Naive thymus-derived CD4-positive, alpha-beta T cell (primary cell): Measurements from ENCODE around the gene PTPRT. TPM values are rescaled to one million over a fixed set of nuclear protein-coding genes. Genes with fewer than 3 reads are reported as not detected.

Experiments used
- ATAC-seq: fragments of 150-1000 bp; cut with Tn5 transposase; 2 replicates; pipeline ENCODE4 v1.10.0; 2021; ENCODE audit warnings: mild to moderate bottlenecking, moderate library complexity
- CTCF ChIA-PET: fragments of 350-600 bp; sonication (Branson Sonifier 250); formaldehyde crosslinking; loops from one replicate; lab custom pipeline; 2021; ENCODE audit warnings: antibody characterized with exemption; lab: Charles Lee
- POLR2A ChIA-PET: fragments of 350-600 bp; sonication (Branson Sonifier 250); formaldehyde crosslinking; loops from one replicate; lab custom pipeline; 2021; ENCODE audit warnings: antibody characterized with exemption, inconsistent platforms; lab: Charles Lee
- DNase-seq, 9 donors: peaks; one replicate each; pipeline versions ENCODE4 v3.0.0 to v3.0.0-alpha.2; 2020 to 2022; ENCODE audit warnings: mixed read lengths in 1 of 9
- H3K27ac ChIP-seq: one replicate; pipeline ENCODE4 v1.7.0; 2013; ENCODE audit warnings: mild to moderate bottlenecking, low read depth, low read length, moderate library complexity
- H3K27me3 ChIP-seq, 2 donors: one replicate each; pipeline ENCODE4 v1.7.0; 2013; ENCODE audit warnings: low read length in 2 of 2, mild to moderate bottlenecking in 2 of 2, moderate library complexity in 2 of 2; ENCODE audit not compliant: control insufficient read depth in 2 of 2, insufficient read depth in 2 of 2
- H3K36me3 ChIP-seq, 3 experiments: 1 replicate in 2 of 3; 2 replicates in 1 of 3; pipeline ENCODE4 v1.7.0; 2013; ENCODE audit warnings: low read length in 3 of 3, mild to moderate bottlenecking in 3 of 3, moderate library complexity in 1 of 3; ENCODE audit not compliant: insufficient read depth in 3 of 3, control insufficient read depth in 2 of 3
- H3K4me1 ChIP-seq, 2 donors: one replicate each; pipeline ENCODE4 v1.7.0; 2013; ENCODE audit warnings: low read length in 2 of 2, mild to moderate bottlenecking in 2 of 2, moderate library complexity in 1 of 2; ENCODE audit not compliant: control insufficient read depth in 2 of 2, insufficient read depth in 2 of 2
- H3K4me3 ChIP-seq: 2 replicates; pipeline ENCODE4 v1.7.0; 2013; ENCODE audit warnings: mild to moderate bottlenecking, low read length
- H3K9me3 ChIP-seq, 3 experiments: 1 replicate in 2 of 3; 2 replicates in 1 of 3; pipeline ENCODE4 v1.7.0; 2013; ENCODE audit warnings: low read length in 3 of 3; ENCODE audit not compliant: control insufficient read depth in 2 of 3
- H3K27ac Mint-ChIP-seq, 9 donors: one replicate each; pipeline ENCODE4 v1.8.0; 2020 to 2022; ENCODE audit warnings: mixed read lengths in 9 of 9, mild to moderate bottlenecking in 8 of 9, moderate library complexity in 5 of 9, inconsistent platforms in 2 of 9
- H3K27me3 Mint-ChIP-seq, 5 donors: one replicate each; pipeline ENCODE4 v1.8.0; 2021 to 2022; ENCODE audit warnings: mixed read lengths in 5 of 5, mild to moderate bottlenecking in 1 of 5
- H3K36me3 Mint-ChIP-seq, 5 donors: one replicate each; pipeline ENCODE4 v1.8.0; 2020 to 2022; ENCODE audit warnings: mixed read lengths in 5 of 5, mild to moderate bottlenecking in 3 of 5, inconsistent platforms in 1 of 5
- H3K4me1 Mint-ChIP-seq, 7 donors: one replicate each; pipeline ENCODE4 v1.8.0; 2020 to 2022; ENCODE audit warnings: mixed read lengths in 7 of 7, mild to moderate bottlenecking in 3 of 7, inconsistent platforms in 1 of 7
- H3K4me3 Mint-ChIP-seq, 10 donors: one replicate each; pipeline ENCODE4 v1.8.0; 2020 to 2022; ENCODE audit warnings: mild to moderate bottlenecking in 10 of 10, mixed read lengths in 10 of 10, moderate library complexity in 6 of 10, inconsistent platforms in 2 of 10
- H3K9me3 Mint-ChIP-seq, 11 donors: one replicate each; pipeline ENCODE4 v1.8.0; 2020 to 2022; ENCODE audit warnings: mixed read lengths in 11 of 11, mild to moderate bottlenecking in 4 of 11, inconsistent platforms in 1 of 11, moderate library complexity in 1 of 11
- intact Hi-C, 2 donors: fragments of 100-400 bp; cut with micrococcal nuclease; formaldehyde crosslinking; loops; one replicate each; pipeline ENCODE4 v1.15.1; 2023
- polyA plus RNA-seq, 2 donors: library from polyadenylated mRNA; unstranded; fragments of 300-500 nt; fragmentation: Illumina TruSeq; gene quantifications; one replicate each; pipeline ENCODE4 v1.2.3, GENCODE V29; 2021
- total RNA-seq, 6 experiments: library from RNA in 5 of 6; stranded (reverse) in 5 of 6; gene quantifications; 1 replicate in 5 of 6; 2 replicates in 1 of 6; pipeline ENCODE4 v1.2.3 and lab custom pipeline; 2021 to 2026

PTPRT gene
- total and polyA plus RNA-seq, 7 experiments from 2014 or later, result not detected

DNA sequence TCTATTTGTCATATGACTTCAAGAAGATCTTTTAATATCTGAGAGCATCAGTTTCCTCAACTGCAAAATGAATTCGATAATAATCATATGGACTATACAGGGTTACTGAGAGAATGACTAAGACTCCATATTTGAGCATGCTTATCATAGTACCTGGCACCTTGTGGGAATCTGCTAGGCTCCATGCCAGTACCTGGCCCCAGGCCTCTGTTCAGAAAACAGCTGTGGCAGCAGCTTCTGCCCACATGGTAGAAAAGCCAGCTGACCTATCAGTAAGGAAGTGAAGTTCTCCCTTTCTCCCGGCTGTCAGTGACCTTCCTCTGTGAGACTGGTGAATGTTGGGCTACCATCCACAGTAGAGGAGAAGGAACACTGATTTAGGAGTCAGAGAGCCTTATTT, 996.6 kb downstream of the PTPRT start:
- H3K36me3 ChIP-seq, result no peaks in the 10 kb centered on the region
- no peaks in the 10 kb centered on the region for H3K9me3 ChIP-seq
- no peaks in the 10 kb centered on the region for H3K4me1 Mint-ChIP-seq
- no peak for DNase-seq
- no peak for ATAC-seq
- no peaks in the 10 kb centered on the region for H3K27me3 ChIP-seq
- no peak overlapping the region for H3K27ac Mint-ChIP-seq
- ChIA-PET POLR2A (no interaction called here), CTCF (no interaction called here)
- H3K36me3 Mint-ChIP-seq, result no peaks in the 10 kb centered on the region
- H3K4me3 Mint-ChIP-seq, result no peak overlapping the region
- intact Hi-C loops, result no loop called here
- no peak overlapping the region for H3K4me3 ChIP-seq
- no peak overlapping the region for H3K27ac ChIP-seq
- no peaks in the 10 kb centered on the region for H3K4me1 ChIP-seq
- peaks cover 0 to 1% (median 0%) of the 10 kb centered on the region in 5 donors for H3K27me3 Mint-ChIP-seq
- H3K9me3 Mint-ChIP-seq, result peaks cover 0 to 6% (median 2%) of the 10 kb centered on the region in 11 donors

DNA sequence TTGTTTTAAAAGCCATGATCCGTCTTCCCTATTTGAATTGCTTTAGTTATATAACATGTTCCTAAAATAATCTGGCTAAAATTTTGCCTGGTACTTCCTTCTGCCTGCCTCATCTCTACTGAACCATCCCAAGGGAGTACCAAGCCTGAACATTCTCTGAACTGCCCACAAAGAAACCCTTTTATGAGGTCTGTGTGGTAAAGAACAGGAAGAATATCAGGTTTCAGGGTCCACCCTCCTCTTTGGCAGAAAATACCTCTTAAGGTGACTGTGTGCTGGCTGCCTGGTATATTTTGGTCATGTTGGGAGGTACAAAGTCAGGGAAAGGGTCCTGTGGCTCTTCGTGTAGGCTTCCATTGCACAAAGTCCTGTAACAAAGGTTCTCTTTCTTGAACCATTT, 997.4 kb downstream of the PTPRT start:
- H3K9me3 Mint-ChIP-seq, result peaks cover 0 to 8% (median under 1%) of the 10 kb centered on the region in 11 donors
- intact Hi-C loops, result no loop called here
- H3K4me1 Mint-ChIP-seq, result no peaks in the 10 kb centered on the region
- DNase-seq (no peak), ATAC-seq (no peak)
- no peaks in the 10 kb centered on the region for H3K9me3 ChIP-seq
- no peak overlapping the region for H3K4me3 Mint-ChIP-seq
- ChIA-PET CTCF (no interaction called here), POLR2A (no interaction called here)
- H3K27me3 Mint-ChIP-seq, result peaks cover 0 to 3% (median 0%) of the 10 kb centered on the region in 5 donors
- no peak overlapping the region for H3K27ac ChIP-seq
- no peaks in the 10 kb centered on the region for H3K36me3 Mint-ChIP-seq
- H3K36me3 ChIP-seq, result no peaks in the 10 kb centered on the region
- no peak overlapping the region for H3K27ac Mint-ChIP-seq
- no peaks in the 10 kb centered on the region for H3K4me1 ChIP-seq
- H3K27me3 ChIP-seq, result no peaks in the 10 kb centered on the region
- H3K4me3 ChIP-seq, result no peak overlapping the region

DNA sequence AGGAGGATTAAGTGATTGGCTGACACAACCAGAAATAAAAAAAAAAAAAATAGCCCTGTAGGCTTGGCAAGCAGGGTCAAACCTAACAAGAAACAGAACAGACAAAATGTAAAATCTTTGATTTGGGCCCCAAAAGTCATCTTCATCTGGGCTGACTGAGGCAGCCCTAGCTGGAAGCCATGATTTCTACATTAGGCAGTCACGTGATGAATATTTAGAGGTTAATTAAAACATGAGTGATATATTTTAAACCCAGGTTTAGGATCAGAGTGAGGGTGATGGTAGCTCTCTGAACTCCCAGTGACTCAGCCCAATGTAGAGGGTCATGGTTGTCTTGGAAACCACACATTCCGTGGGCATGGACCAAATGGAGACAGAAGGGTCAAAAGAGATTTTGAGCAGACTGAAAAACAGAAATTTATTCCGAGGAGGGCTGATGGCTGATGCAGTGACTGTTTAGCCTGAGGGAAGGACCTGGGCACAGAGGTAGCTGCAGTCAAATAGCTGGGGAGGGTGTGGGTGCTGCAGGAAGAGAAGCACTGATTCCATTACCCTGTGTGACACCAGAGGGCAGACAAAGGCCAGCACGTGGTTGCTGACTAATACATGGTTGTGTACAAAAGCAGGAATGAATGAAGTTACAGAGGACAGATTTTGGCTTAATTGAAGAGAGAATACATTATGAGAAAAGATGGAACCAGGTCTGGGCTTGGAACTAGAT, 998.4 kb downstream of the PTPRT start:
- CTCF ChIA-PET, result interaction anchor here (0.5 kb wide), 1 partner anchor 49 kb away, joined by 3 read pairs; no protein-coding TSS in a partner anchor
- intact Hi-C loops, result no loop called here
- Histone ChIP-seq H3K4me3 (no peak overlapping the region), H3K27me3 (no peaks in the 10 kb centered on the region), H3K36me3 (no peaks in the 10 kb centered on the region), H3K27ac (no peak overlapping the region), H3K4me1 (no peaks in the 10 kb centered on the region), H3K9me3 (no peaks in the 10 kb centered on the region)
- no peak overlapping the region for H3K27ac Mint-ChIP-seq
- H3K4me3 Mint-ChIP-seq, result no peak overlapping the region
- H3K27me3 Mint-ChIP-seq, result peaks cover 0 to 3% (median 0%) of the 10 kb centered on the region in 5 donors
- no peaks in the 10 kb centered on the region for H3K4me1 Mint-ChIP-seq
- POLR2A ChIA-PET, result no interaction called here
- peaks cover 0 to 11% (median 3%) of the 10 kb centered on the region in 11 donors for H3K9me3 Mint-ChIP-seq
- DNase-seq (no peak), ATAC-seq (no peak)
- H3K36me3 Mint-ChIP-seq, result no peaks in the 10 kb centered on the region

DNA sequence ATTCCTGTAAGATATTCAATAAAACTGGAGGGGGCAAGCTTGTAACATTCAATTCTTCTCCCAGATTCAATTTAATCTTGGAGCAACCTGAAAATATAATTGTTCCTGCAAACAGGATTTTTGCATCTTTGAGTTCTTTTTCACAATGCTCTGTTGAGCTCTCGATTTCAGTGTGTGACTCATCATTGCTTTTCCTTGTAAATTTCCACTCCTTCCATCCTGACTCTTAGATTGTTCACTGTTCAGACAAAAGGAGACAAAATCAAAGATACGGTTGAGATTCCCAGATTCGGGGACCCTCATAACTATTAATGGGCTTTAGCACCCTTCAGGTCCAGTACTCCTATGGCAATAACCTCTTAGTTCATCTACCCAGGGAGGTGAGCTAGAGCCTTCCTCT, 999.6 kb downstream of the PTPRT start:
- ChIA-PET POLR2A (no interaction called here), CTCF (no interaction called here)
- Histone ChIP-seq H3K4me1 (no peaks in the 10 kb centered on the region), H3K27me3 (no peaks in the 10 kb centered on the region), H3K27ac (no peak overlapping the region), H3K36me3 (no peaks in the 10 kb centered on the region), H3K9me3 (no peaks in the 10 kb centered on the region), H3K4me3 (no peak overlapping the region)
- Mint-ChIP-seq H3K36me3 (no peaks in the 10 kb centered on the region), H3K27me3 (peaks cover 0 to 3% (median 0%) of the 10 kb centered on the region in 5 donors), H3K9me3 (peaks cover 0 to 13% (median 4%) of the 10 kb centered on the region in 11 donors), H3K4me3 (no peak overlapping the region), H3K4me1 (no peaks in the 10 kb centered on the region), H3K27ac (no peak overlapping the region)
- DNase-seq (no peak), ATAC-seq (no peak)
- intact Hi-C loops, result no loop called here

DNA sequence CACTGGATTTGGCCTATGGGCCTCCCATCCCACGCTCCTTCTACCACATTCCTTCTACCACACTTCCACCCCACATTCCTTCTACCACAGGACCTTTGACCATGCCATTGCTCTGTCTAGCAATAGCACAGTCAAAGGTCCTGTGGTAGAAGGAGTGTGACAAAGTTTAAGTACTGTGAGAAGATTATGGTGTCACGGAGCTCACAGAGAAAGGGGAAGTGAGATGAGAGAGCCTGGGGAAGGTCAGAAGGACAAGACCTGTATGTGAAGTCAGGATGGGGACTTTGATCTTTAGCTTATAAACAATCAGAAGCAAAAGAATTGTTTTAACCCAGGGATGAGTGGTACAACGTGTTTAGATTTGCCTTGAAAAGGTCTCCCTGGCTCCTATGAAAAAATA, 1003.4 kb downstream of the PTPRT start:
- DNase-seq, result no peak
- Mint-ChIP-seq H3K4me3 (no peak overlapping the region), H3K9me3 (peaks cover 0 to 14% (median 5%) of the 10 kb centered on the region in 11 donors), H3K36me3 (no peaks in the 10 kb centered on the region), H3K27ac (no peak overlapping the region), H3K27me3 (peaks cover 0 to 3% (median 0%) of the 10 kb centered on the region in 5 donors), H3K4me1 (no peaks in the 10 kb centered on the region)
- Histone ChIP-seq H3K9me3 (no peaks in the 10 kb centered on the region), H3K27ac (no peak overlapping the region), H3K4me1 (no peaks in the 10 kb centered on the region), H3K4me3 (no peak overlapping the region), H3K27me3 (no peaks in the 10 kb centered on the region), H3K36me3 (no peaks in the 10 kb centered on the region)
- ATAC-seq, result no peak
- POLR2A ChIA-PET, result no interaction called here
- intact Hi-C loops, result no loop called here
- CTCF ChIA-PET, result no interaction called here

- H3K36me3 Mint-ChIP-seq, result no peaks in the 10 kb centered on the region
- H3K4me1 Mint-ChIP-seq, result no peaks in the 10 kb centered on the region
- DNase-seq, result no peak
- CTCF ChIA-PET, result no interaction called here
- POLR2A ChIA-PET, result no interaction called here
- Histone ChIP-seq H3K27me3 (no peaks in the 10 kb centered on the region), H3K4me3 (no peak overlapping the region), H3K27ac (no peak overlapping the region), H3K36me3 (no peaks in the 10 kb centered on the region), H3K4me1 (no peaks in the 10 kb centered on the region), H3K9me3 (no peaks in the 10 kb centered on the region)
- peaks cover 0 to 17% (median 6%) of the 10 kb centered on the region in 11 donors for H3K9me3 Mint-ChIP-seq
- H3K4me3 Mint-ChIP-seq, result no peak overlapping the region
- H3K27me3 Mint-ChIP-seq, result peaks cover 0 to 2% (median 0%) of the 10 kb centered on the region in 5 donors
- ATAC-seq, result no peak
- intact Hi-C loops, result no loop called here
- H3K27ac Mint-ChIP-seq, result no peak overlapping the region
Measured at GRCh38 chr20:42183147-42183546, 1006.6 kb downstream of the PTPRT start.

DNA sequence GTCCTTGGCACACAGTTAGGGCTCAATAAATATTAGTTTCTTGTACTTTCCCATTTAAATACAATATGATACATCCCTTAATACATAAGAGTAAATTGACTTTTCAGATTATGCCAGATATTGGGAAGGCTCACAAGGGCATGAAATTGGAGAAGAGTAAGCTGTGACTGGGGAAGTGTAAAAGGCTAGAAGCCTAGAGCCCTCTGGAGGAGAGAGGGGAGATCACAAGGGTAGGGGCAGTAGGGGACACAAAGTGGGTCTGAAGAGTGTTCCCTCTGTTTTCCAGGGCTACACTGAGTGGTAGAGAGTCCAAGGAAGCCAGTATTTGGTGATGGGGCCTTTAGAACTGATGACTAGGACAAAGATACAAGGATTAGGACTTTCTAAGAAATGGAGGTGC, 1008.6 kb downstream of the PTPRT start:
- H3K4me1 Mint-ChIP-seq, result no peaks in the 10 kb centered on the region
- Histone ChIP-seq H3K4me1 (no peaks in the 10 kb centered on the region), H3K9me3 (no peaks in the 10 kb centered on the region), H3K27me3 (no peaks in the 10 kb centered on the region), H3K4me3 (no peak overlapping the region), H3K27ac (no peak overlapping the region), H3K36me3 (no peaks in the 10 kb centered on the region)
- peaks cover 0 to 9% (median 5%) of the 10 kb centered on the region in 11 donors for H3K9me3 Mint-ChIP-seq
- POLR2A ChIA-PET, result no interaction called here
- no peak overlapping the region for H3K4me3 Mint-ChIP-seq
- H3K27ac Mint-ChIP-seq, result no peak overlapping the region
- H3K27me3 Mint-ChIP-seq, result peaks cover 0 to 4% (median 0%) of the 10 kb centered on the region in 5 donors
- DNase-seq, result no peak
- intact Hi-C loops, result no loop called here
- CTCF ChIA-PET, result no interaction called here
- no peaks in the 10 kb centered on the region for H3K36me3 Mint-ChIP-seq
- no peak for ATAC-seq
